HEK293T (cell line): ENCODE measurements around the gene IREB2.

ENCODE experiments used
- CTCF ChIA-PET: fragments of 350-600 bp; formaldehyde crosslinking; extraction: SDS; loops from one replicate; lab custom pipeline; 2021; ENCODE audit warnings: antibody characterized with exemption, inconsistent platforms; lab: Yijun Ruan, JAX
- POLR2A ChIA-PET: fragments of 350-600 bp; formaldehyde crosslinking; extraction: SDS; loops from one replicate; lab custom pipeline; 2020; ENCODE audit warnings: antibody characterized with exemption, inconsistent platforms; lab: Yijun Ruan, JAX
- DNase-seq: peaks from one replicate; pipeline ENCODE4 v3.0.0; 2012; ENCODE audit warnings: mixed read lengths; ENCODE audit errors: extremely low spot score
- ARNT ChIP-seq: fragments of 450-650 bp; IDR thresholded peaks from 2 replicates; pipeline ENCODE4 v1.6.1; 2017; ENCODE audit warnings: mild to moderate bottlenecking
- BHLHE40 ChIP-seq: fragments of 450-650 bp; IDR thresholded peaks from 2 replicates; pipeline ENCODE4 v1.6.1; 2016; ENCODE audit warnings: mild to moderate bottlenecking, moderate library complexity, borderline replicate concordance
- CTBP1 ChIP-seq: fragments of 450-650 bp; IDR thresholded peaks from 2 replicates; pipeline ENCODE4 v1.6.1; 2016; ENCODE audit warnings: borderline replicate concordance
- ELF4 ChIP-seq: fragments of 450-650 bp; IDR thresholded peaks from 2 replicates; pipeline ENCODE4 v1.6.1; 2017; ENCODE audit warnings: antibody characterized with exemption
- FOXA1 ChIP-seq: fragments of 450-650 bp; IDR thresholded peaks from 2 replicates; pipeline ENCODE4 v1.6.1; 2016; ENCODE audit warnings: mild to moderate bottlenecking
- FOXK2 ChIP-seq: fragments of 450-650 bp; IDR thresholded peaks from 2 replicates; pipeline ENCODE4 v1.6.1; 2016; ENCODE audit warnings: mild to moderate bottlenecking
- FOXM1 ChIP-seq: fragments of 450-650 bp; IDR thresholded peaks from 2 replicates; pipeline ENCODE4 v1.6.1; 2017; ENCODE audit warnings: mild to moderate bottlenecking, borderline replicate concordance
- HDGF ChIP-seq: fragments of 450-650 bp; IDR thresholded peaks from 2 replicates; pipeline ENCODE4 v1.6.1; 2017; ENCODE audit warnings: antibody characterized with exemption, borderline replicate concordance
- L3MBTL2 ChIP-seq: fragments of 450-650 bp; conservative IDR thresholded peaks from 2 replicates; pipeline ENCODE4 v1.6.1; 2016; ENCODE audit warnings: mild to moderate bottlenecking
- LEF1 ChIP-seq: fragments of 450-650 bp; IDR thresholded peaks from 2 replicates; pipeline ENCODE4 v1.6.1; 2017; ENCODE audit warnings: mild to moderate bottlenecking, borderline replicate concordance
- NFRKB ChIP-seq: fragments of 450-650 bp; IDR thresholded peaks from 2 replicates; pipeline ENCODE4 v1.6.1; 2016; ENCODE audit warnings: mild to moderate bottlenecking, moderate library complexity
- SP1 ChIP-seq: fragments of 450-650 bp; IDR thresholded peaks from 2 replicates; pipeline ENCODE4 v1.6.1; 2017
- SUZ12 ChIP-seq: fragments of 450-650 bp; IDR thresholded peaks from 2 replicates; pipeline ENCODE4 v1.6.1; 2016; ENCODE audit warnings: mild to moderate bottlenecking
- TARDBP ChIP-seq: fragments of 450-650 bp; IDR thresholded peaks from 2 replicates; pipeline ENCODE4 v1.6.1; 2016
- ZNF384 ChIP-seq: fragments of 450-650 bp; IDR thresholded peaks from 2 replicates; pipeline ENCODE4 v1.6.1; 2016
- TF ChIP-seq, protein P1 (sequence below): fragments of 450-650 bp; IDR thresholded peaks from 2 replicates; pipeline ENCODE4 v1.6.1; 2016

The IREB2 gene

DNA sequence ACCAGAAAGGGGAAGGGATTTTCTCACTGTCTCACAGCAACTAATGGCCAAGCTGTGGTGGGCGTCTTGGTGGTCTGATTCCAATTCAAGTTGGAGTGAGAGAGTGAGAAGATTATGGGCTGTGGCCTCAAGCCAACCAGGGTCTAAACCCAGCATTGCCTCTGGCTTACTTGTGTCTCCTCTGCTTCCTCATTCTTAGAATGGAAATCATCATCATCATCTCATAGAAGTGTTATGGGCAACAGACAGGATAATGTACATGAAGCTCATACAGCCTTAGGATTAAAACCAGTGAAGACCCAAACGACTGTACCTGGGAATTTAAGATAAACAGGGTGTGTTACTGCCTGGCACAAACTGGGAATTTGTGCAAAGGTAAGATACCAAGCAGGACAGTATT, 29.1 kb upstream of the IREB2 start:
- CTCF ChIA-PET: interaction anchor here (0.8 to 2.0 kb wide), 2 partner anchors 13 to 100 kb away, joined by 3 to 5 read pairs; no protein-coding TSS in a partner anchor
- DNase-seq: no peak
- POLR2A ChIA-PET: interaction anchor here (1.1 kb wide), 1 partner anchor 29 kb away, joined by 4 read pairs; the partner anchor contains the start of gene IREB2
- TF ChIP-seq SP1 (no peak), ARNT (no peak), ELF4 (no peak), TARDBP (no peak), HDGF (no peak), BHLHE40 (no peak), NFRKB (no peak), FOXA1 (no peak), L3MBTL2 (no peak), ZNF384 (no peak), SUZ12 (no peak), LEF1 (no peak), FOXM1 (no peak), FOXK2 (no peak), CTBP1 (no peak)
- TF ChIP-seq, protein P1, sequence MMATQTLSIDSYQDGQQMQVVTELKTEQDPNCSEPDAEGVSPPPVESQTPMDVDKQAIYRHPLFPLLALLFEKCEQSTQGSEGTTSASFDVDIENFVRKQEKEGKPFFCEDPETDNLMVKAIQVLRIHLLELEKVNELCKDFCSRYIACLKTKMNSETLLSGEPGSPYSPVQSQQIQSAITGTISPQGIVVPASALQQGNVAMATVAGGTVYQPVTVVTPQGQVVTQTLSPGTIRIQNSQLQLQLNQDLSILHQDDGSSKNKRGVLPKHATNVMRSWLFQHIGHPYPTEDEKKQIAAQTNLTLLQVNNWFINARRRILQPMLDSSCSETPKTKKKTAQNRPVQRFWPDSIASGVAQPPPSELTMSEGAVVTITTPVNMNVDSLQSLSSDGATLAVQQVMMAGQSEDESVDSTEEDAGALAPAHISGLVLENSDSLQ: no peak

DNA sequence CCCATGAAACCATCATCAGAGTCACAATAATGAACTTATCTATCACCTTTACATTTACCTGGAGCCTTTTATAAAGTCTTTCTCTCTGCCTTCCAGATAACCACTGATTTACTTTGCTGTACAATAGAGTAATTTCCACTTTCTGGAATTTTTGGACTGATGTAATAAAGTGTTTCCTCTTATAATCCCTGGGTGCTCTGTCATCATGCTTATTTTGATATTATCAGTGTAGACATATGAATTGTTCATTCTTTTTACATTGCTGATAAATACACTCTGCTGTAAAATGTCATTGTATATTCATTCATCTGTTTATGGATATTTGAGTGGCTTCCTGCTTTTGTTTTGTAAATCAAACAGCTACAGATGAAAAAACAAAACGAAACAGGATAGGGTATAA, 27.0 kb upstream of the IREB2 start:
- TF ChIP-seq BHLHE40 (no peak), ZNF384 (no peak), SUZ12 (no peak), ELF4 (no peak), ARNT (no peak), CTBP1 (no peak), TARDBP (no peak), FOXK2 (no peak), HDGF (no peak)
- TF ChIP-seq, protein P1: no peak
- CTCF ChIA-PET: interaction anchor here (0.6 to 3.0 kb wide), 3 partner anchors 11 to 298 kb away, joined by 3 to 18 read pairs (median 5); no protein-coding TSS in a partner anchor
- no peak for DNase-seq
- POLR2A ChIA-PET: interaction anchor here (1.2 to 1.5 kb wide), 2 partner anchors 27 to 112 kb away, joined by 3 to 7 read pairs; partner anchors contain the start of genes IREB2 and SKIC8

DNA sequence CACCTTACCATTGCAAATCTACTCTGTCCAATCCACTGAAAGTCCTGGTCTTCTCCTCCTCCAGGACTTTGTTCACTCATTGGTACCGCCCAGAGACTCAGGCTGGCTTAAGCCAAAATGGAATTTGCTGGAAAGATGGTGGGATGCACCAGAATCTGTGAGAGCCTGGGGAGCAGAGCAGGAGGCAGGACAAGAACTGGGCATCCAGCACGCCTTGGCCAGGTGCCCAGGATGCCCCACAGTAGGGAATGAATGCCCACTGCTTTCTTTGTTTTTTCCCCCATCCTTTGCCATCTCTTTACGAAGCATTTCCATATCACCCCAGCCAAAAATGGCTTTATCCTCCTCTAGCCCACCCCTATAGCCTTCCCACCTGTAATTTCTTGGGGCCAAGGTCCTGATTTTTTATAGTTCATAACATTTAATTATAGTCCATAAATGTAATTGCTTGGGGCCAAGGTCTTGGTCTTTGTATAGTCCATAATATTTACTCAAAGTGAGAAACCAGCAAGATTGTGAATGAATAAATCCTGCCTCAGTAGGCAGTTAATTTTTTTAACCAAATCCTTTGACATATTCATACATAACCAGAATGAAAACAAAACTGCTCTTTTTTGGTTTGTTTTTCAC, 23.3 kb upstream of the IREB2 start:
- TF ChIP-seq SUZ12: no peak
- TF ChIP-seq LEF1: no peak
- TF ChIP-seq BHLHE40: no peak
- TF ChIP-seq, protein P1: no peak
- TF ChIP-seq L3MBTL2: no peak
- TF ChIP-seq FOXA1: no peak
- TF ChIP-seq CTBP1: no peak
- TF ChIP-seq HDGF: no peak
- TF ChIP-seq FOXM1: no peak
- TF ChIP-seq ELF4: no peak
- TF ChIP-seq ZNF384: no peak
- no peak for TF ChIP-seq ARNT
- no peak for TF ChIP-seq NFRKB
- TF ChIP-seq SP1: no peak
- no peak for TF ChIP-seq TARDBP
- no peak for TF ChIP-seq FOXK2
- CTCF ChIA-PET: interaction anchor here (2.9 kb wide), 1 partner anchor 106 kb away, joined by 17 read pairs; no protein-coding TSS in a partner anchor
- DNase-seq: no peak
- POLR2A ChIA-PET: interaction anchor here (1.5 kb wide), 1 partner anchor 24 kb away, joined by 8 read pairs; the partner anchor contains the start of gene IREB2

DNA sequence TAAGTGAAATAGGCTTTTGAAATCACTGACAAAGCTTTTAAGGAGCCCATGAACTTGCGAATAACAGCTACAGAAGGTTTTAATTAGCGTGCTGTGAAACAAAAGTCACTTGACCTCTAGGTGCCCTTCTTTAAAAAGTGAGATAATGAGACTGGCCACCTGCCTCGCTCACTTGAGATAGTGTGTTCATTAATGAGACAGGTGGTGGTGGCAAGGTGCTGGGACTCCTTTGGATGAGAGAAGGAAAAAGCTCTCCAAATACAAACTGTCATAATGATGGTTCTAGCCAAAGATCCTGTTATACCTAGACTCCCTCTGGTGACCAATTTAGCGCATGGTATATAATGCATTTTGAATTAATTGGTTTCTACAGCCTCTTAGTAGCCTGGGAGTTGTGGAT, 22.7 kb upstream of the IREB2 start:
- CTCF ChIA-PET: interaction anchor here (0.6 to 2.9 kb wide), 3 partner anchors 16 to 107 kb away, joined by 3 to 17 read pairs (median 4); no protein-coding TSS in a partner anchor
- DNase-seq: peak; percentile 54
- POLR2A ChIA-PET: interaction anchor here (1.2 to 1.5 kb wide), 2 partner anchors 23 to 116 kb away, joined by 6 to 8 read pairs; partner anchors contain the start of genes IREB2 and SKIC8
- TF ChIP-seq, protein P1: no peak
- no peak for TF ChIP-seq BHLHE40
- no peak for TF ChIP-seq FOXK2
- TF ChIP-seq SP1: no peak
- no peak for TF ChIP-seq SUZ12
- TF ChIP-seq LEF1: no peak
- no peak for TF ChIP-seq NFRKB
- TF ChIP-seq ZNF384: no peak
- no peak for TF ChIP-seq HDGF
- TF ChIP-seq FOXM1: no peak
- TF ChIP-seq ELF4: no peak
- no peak for TF ChIP-seq ARNT
- TF ChIP-seq TARDBP: no peak
- TF ChIP-seq L3MBTL2: no peak
